22Rv1 (cell line): ENCODE results near the gene RGS6.

Experiments used
- CTCF ChIP-seq: fragments of 450-650 bp; IDR thresholded peaks from 2 replicates; pipeline ENCODE4 v1.5.1; 2017; ENCODE audit warnings: mild to moderate bottlenecking
- ZFX ChIP-seq: fragments of 450-650 bp; IDR thresholded peaks from 2 replicates; pipeline ENCODE4 v1.6.1; 2017; ENCODE audit warnings: antibody characterized with exemption, borderline replicate concordance

DNA sequence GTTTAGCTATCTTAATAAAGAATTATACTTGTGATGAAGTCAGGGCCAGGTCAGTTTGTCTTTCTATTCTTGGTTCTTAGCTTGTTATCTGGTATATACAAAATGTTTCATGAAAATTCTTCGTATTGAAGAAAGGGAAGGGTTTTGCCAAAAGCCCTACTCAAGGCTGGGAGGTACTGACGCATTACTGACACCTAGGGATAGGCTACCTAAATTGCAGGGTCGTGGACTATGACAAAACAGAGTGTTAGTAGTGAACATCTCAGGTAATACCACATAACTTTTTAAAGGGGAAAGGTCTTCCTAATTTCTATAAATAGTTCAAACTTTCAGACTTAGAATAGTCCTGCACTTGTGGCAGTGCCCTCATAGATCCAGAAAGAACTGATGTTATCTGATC is 246.3 kb downstream of the RGS6 start:
- TF ChIP-seq CTCF (0 out of 2 replicates have a peak, but pooled peaks have one; percentile 10), ZFX (no peak)
